ENCODE data around the gene ZNF714. TPM values are rescaled to one million over a fixed set of nuclear protein-coding genes. Genes with fewer than 3 reads are reported as not detected.

The ZNF714 gene
- total and polyA plus RNA-seq, 10 of the 15 experiments (the other 5 are each of a cell fraction or from before 2014, with no cell fraction given): 4.9 to 13.2 (median 9.1) TPM

- TF ChIP-seq RELB (IDR thresholded peaks at IDR 0.05; ENCODE audit: low read depth) (0 out of 2 replicates have a peak, but pooled peaks have one; percentile 23), SREBF1 (IDR thresholded peaks at IDR 0.05; ENCODE audit: low read length) (no peak), CUX1 (IDR thresholded peaks at IDR 0.05; ENCODE audit: insufficient replicate concordance, low read depth, low read length) (no peak), MYB (IDR thresholded peaks at IDR 0.05; ENCODE audit: borderline replicate concordance, low read depth, low read length) (no peak), KDM1A (IDR thresholded peaks at IDR 0.05; ENCODE audit: borderline replicate concordance) (no peak), POLR2A (IDR thresholded peaks at IDR 0.05; ENCODE audit: low read depth, low read length) (peak; percentile 95), SP1 (IDR thresholded peaks at IDR 0.05; ENCODE audit: low read depth, low read length) (peak; percentile 93), ZNF592 (IDR thresholded peaks at IDR 0.05) (no peak), CBX5 (IDR thresholded peaks at IDR 0.05; ENCODE audit: low read depth) (peak; percentile 32; the same call in 1 of the 2 replicates), POLR2AphosphoS5 (IDR thresholded peaks at IDR 0.05; ENCODE audit: low read length) (peak; percentile 96), PBX3 (IDR thresholded peaks at IDR 0.05; ENCODE audit: insufficient replicate concordance, low read depth, low read length) (peak; percentile 95), BHLHE40 (IDR thresholded peaks at IDR 0.05; ENCODE audit: borderline replicate concordance in 1 of 2, low read depth in 2 of 2, low read length in 1 of 2) (no peak), HCFC1 (IDR thresholded peaks at IDR 0.05; ENCODE audit: low read length) (0 out of 2 replicates have a peak, but pooled peaks have one; percentile 8)
These were observed 59.9 kb downstream of the ZNF714 start, which contains the start of gene ZNF431 (continued) for GRCh38 chr19:21141787-21142464.
